Measurements from ENCODE around the gene TNFAIP8L2.
A peak's percentile ranks its signal among the peaks of the same experiment; 100 is the strongest.

TNFAIP8L2 gene

GRCh38 chr1:151146412-151147131, 9.9 kb upstream of the TNFAIP8L2 start, which contains the start of gene SEMA6C:
TSS of gene SEMA6C (minus strand) at chr1:151146631. CDS start at chr1:151142621, 4,010 bp downstream.
- Histone ChIP-seq H3K27me3 (ENCODE audit: insufficient read depth, insufficient read length) (peaks cover 10% of the 10 kb centered on the region), H3K9me3 (ENCODE audit: insufficient read depth, low read length) (no peaks in the 10 kb centered on the region), H3K4me1 (ENCODE audit: insufficient read depth, insufficient read length) (peaks cover 30% of the 10 kb centered on the region), H3K4me3 (ENCODE audit: insufficient read length, low read depth) (peak within 1 kb of the TSS; percentile 82), H3K9ac (ENCODE audit: insufficient read length, low read depth) (peak within 1 kb of the TSS; percentile 89), H3K36me3 (ENCODE audit: insufficient read depth, insufficient read length, low read length) (peaks cover 8% of the 10 kb centered on the region)
- DNase-seq (ENCODE audit: low read depth, low spot score) = peak; percentile 91
- TF ChIP-seq YY1 (IDR thresholded peaks at IDR 0.05; ENCODE audit: insufficient read depth, insufficient read length) = no peak
- TF ChIP-seq SUZ12 (IDR thresholded peaks at IDR 0.05; ENCODE audit: extremely low read depth, insufficient read depth, insufficient read length) = no peak
- TF ChIP-seq ZNF274 (IDR thresholded peaks at IDR 0.05; ENCODE audit: low read depth, low read length) = no peak

DNA sequence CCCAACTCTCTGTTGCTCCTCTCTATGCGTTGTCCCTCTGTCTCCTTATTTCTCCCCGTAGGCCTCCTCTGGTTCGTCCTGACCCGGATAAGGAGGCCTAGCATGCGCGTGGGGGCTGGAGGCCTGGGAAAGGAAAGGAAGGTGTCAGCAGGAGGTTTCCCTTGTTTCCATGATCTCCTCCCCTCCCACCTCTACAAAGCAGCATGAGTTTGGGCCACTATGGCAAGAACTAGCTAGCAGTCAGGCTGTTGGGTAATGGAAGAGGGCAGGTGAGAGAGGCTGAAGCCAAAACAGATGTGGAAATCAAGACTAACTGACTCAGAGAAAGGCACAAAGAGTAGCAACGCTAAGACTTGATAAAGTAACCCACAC, 9.3 kb upstream of the TNFAIP8L2 start:
- H3K4me1 ChIP-seq (ENCODE audit: insufficient read depth, insufficient read length) = peaks cover 30% of the 10 kb centered on the region
- peaks cover 7% of the 10 kb centered on the region for H3K36me3 ChIP-seq (ENCODE audit: insufficient read depth, insufficient read length, low read length)
- no peak for TF ChIP-seq SUZ12 (IDR thresholded peaks at IDR 0.05; ENCODE audit: extremely low read depth, insufficient read depth, insufficient read length)
- TF ChIP-seq YY1 (IDR thresholded peaks at IDR 0.05; ENCODE audit: insufficient read depth, insufficient read length) = no peak
- TF ChIP-seq ZNF274 (IDR thresholded peaks at IDR 0.05; ENCODE audit: low read depth, low read length) = no peak
- peak overlapping the region; percentile 59 for H3K9ac ChIP-seq (ENCODE audit: insufficient read length, low read depth)
- peaks cover 10% of the 10 kb centered on the region for H3K27me3 ChIP-seq (ENCODE audit: insufficient read depth, insufficient read length)
- peak overlapping the region; percentile 46 for H3K4me3 ChIP-seq (ENCODE audit: insufficient read length, low read depth)
- no peak for DNase-seq (ENCODE audit: low read depth, low spot score)
- no peaks in the 10 kb centered on the region for H3K9me3 ChIP-seq (ENCODE audit: insufficient read depth, low read length)

DNA sequence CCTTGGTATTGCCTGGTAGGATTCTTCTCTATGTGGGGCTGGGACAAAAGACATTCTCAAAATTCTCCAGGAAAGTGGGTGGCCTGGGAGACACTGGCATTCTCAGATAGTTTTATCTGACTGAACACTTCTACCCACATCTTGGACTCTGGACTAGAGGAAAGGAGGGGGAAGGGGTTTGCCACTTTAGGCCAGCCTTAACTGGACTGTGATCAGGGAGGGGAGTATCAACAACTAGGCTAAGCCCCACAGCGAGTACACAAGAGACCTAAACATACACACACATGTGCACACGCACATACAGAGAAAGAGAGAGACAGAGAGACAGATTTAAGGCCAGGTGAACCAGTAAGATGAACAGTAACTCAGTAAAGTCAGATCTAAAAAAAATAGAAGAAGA, 8.8 kb upstream of the TNFAIP8L2 start:
- Histone ChIP-seq H3K4me1 (ENCODE audit: insufficient read depth, insufficient read length) (peaks cover 30% of the 10 kb centered on the region), H3K27me3 (ENCODE audit: insufficient read depth, insufficient read length) (peaks cover 10% of the 10 kb centered on the region), H3K9me3 (ENCODE audit: insufficient read depth, low read length) (no peaks in the 10 kb centered on the region), H3K9ac (ENCODE audit: insufficient read length, low read depth) (no peak overlapping the region), H3K4me3 (ENCODE audit: insufficient read length, low read depth) (no peak overlapping the region), H3K36me3 (ENCODE audit: insufficient read depth, insufficient read length, low read length) (peaks cover 1% of the 10 kb centered on the region)
- no peak for TF ChIP-seq ZNF274 (IDR thresholded peaks at IDR 0.05; ENCODE audit: low read depth, low read length)
- DNase-seq (ENCODE audit: low read depth, low spot score) = no peak

GRCh38 chr1:151157067-151157531, 650 bp downstream of the TNFAIP8L2 start:
- no peak for DNase-seq (ENCODE audit: low read depth, low spot score)
- H3K9me3 ChIP-seq (ENCODE audit: insufficient read depth, low read length) = no peaks in the 10 kb centered on the region
- H3K27me3 ChIP-seq (ENCODE audit: insufficient read depth, insufficient read length) = no peaks in the 10 kb centered on the region
- H3K4me1 ChIP-seq (ENCODE audit: insufficient read depth, insufficient read length) = peaks cover 8% of the 10 kb centered on the region
- TF ChIP-seq SUZ12 (IDR thresholded peaks at IDR 0.05; ENCODE audit: extremely low read depth, insufficient read depth, insufficient read length) (no peak), YY1 (IDR thresholded peaks at IDR 0.05; ENCODE audit: insufficient read depth, insufficient read length) (no peak), ZNF274 (IDR thresholded peaks at IDR 0.05; ENCODE audit: low read depth, low read length) (no peak)
- H3K9ac ChIP-seq (ENCODE audit: insufficient read length, low read depth) = no peak overlapping the region
- peaks cover 49% of the 10 kb centered on the region for H3K36me3 ChIP-seq (ENCODE audit: insufficient read depth, insufficient read length, low read length)
- H3K4me3 ChIP-seq (ENCODE audit: insufficient read length, low read depth) = no peak overlapping the region

DNA sequence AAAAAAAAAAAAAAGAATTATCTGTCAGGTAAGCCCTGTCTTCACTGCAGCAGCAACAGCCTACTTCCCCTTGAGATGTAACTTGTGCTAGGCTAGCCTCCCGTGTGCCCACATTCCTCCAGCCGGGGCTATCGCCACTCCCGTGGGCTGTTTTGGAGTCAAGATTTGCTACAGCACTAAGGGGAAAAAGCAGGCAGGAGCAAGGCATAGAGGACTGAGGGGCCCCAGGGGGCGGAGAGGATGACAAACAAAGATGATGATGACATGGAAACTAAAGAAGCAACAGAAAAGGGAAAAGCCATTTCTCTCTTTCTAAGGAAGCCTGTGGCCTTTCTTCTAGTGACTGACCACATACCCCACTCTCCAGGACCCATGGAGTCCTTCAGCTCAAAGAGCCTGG, 1.9 kb downstream of the TNFAIP8L2 start:
- TF ChIP-seq ZNF274 (IDR thresholded peaks at IDR 0.05; ENCODE audit: low read depth, low read length) (no peak), YY1 (IDR thresholded peaks at IDR 0.05; ENCODE audit: insufficient read depth, insufficient read length) (no peak), SUZ12 (IDR thresholded peaks at IDR 0.05; ENCODE audit: extremely low read depth, insufficient read depth, insufficient read length) (no peak)
- no peak for DNase-seq (ENCODE audit: low read depth, low spot score)
- Histone ChIP-seq H3K4me3 (ENCODE audit: insufficient read length, low read depth) (no peak overlapping the region), H3K27me3 (ENCODE audit: insufficient read depth, insufficient read length) (no peaks in the 10 kb centered on the region), H3K4me1 (ENCODE audit: insufficient read depth, insufficient read length) (peaks cover 8% of the 10 kb centered on the region), H3K9ac (ENCODE audit: insufficient read length, low read depth) (no peak overlapping the region), H3K9me3 (ENCODE audit: insufficient read depth, low read length) (no peaks in the 10 kb centered on the region), H3K36me3 (ENCODE audit: insufficient read depth, insufficient read length, low read length) (peaks cover 51% of the 10 kb centered on the region)

DNA sequence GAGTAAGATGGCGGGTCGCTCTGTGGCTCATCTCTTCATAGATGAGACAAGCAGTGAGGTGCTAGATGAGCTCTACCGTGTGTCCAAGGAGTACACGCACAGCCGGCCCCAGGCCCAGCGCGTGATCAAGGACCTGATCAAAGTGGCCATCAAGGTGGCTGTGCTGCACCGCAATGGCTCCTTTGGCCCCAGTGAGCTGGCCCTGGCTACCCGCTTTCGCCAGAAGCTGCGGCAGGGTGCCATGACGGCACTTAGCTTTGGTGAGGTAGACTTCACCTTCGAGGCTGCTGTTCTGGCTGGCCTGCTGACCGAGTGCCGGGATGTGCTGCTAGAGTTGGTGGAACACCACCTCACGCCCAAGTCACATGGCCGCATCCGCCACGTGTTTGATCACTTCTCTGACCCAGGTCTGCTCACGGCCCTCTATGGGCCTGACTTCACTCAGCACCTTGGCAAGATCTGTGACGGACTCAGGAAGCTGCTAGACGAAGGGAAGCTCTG, 2.4 kb downstream of the TNFAIP8L2 start:
- Histone ChIP-seq H3K9me3 (ENCODE audit: insufficient read depth, low read length) (no peaks in the 10 kb centered on the region), H3K4me3 (ENCODE audit: insufficient read length, low read depth) (no peak overlapping the region), H3K27me3 (ENCODE audit: insufficient read depth, insufficient read length) (no peaks in the 10 kb centered on the region), H3K36me3 (ENCODE audit: insufficient read depth, insufficient read length, low read length) (peaks cover 51% of the 10 kb centered on the region), H3K9ac (ENCODE audit: insufficient read length, low read depth) (no peak overlapping the region), H3K4me1 (ENCODE audit: insufficient read depth, insufficient read length) (peaks cover 8% of the 10 kb centered on the region)
- TF ChIP-seq YY1 (IDR thresholded peaks at IDR 0.05; ENCODE audit: insufficient read depth, insufficient read length) (no peak), ZNF274 (IDR thresholded peaks at IDR 0.05; ENCODE audit: low read depth, low read length) (no peak), SUZ12 (IDR thresholded peaks at IDR 0.05; ENCODE audit: extremely low read depth, insufficient read depth, insufficient read length) (no peak)
- no peak for DNase-seq (ENCODE audit: low read depth, low spot score)

- DNase-seq (ENCODE audit: low read depth, low spot score) = no peak
- Histone ChIP-seq H3K9ac (ENCODE audit: insufficient read length, low read depth) (no peak overlapping the region), H3K4me1 (ENCODE audit: insufficient read depth, insufficient read length) (peaks cover 8% of the 10 kb centered on the region), H3K36me3 (ENCODE audit: insufficient read depth, insufficient read length, low read length) (peaks cover 54% of the 10 kb centered on the region), H3K9me3 (ENCODE audit: insufficient read depth, low read length) (no peaks in the 10 kb centered on the region), H3K4me3 (ENCODE audit: insufficient read length, low read depth) (no peak overlapping the region), H3K27me3 (ENCODE audit: insufficient read depth, insufficient read length) (no peaks in the 10 kb centered on the region)
- no peak for TF ChIP-seq YY1 (IDR thresholded peaks at IDR 0.05; ENCODE audit: insufficient read depth, insufficient read length)
- TF ChIP-seq SUZ12 (IDR thresholded peaks at IDR 0.05; ENCODE audit: extremely low read depth, insufficient read depth, insufficient read length) = no peak
- TF ChIP-seq ZNF274 (IDR thresholded peaks at IDR 0.05; ENCODE audit: low read depth, low read length) = no peak
These were observed 2.9 kb downstream of the TNFAIP8L2 start for GRCh38 chr1:151159373-151159772.

Data from NT2/D1 (cell line).